Measurements from ENCODE around the gene PTRHD1. TPM values are rescaled to one million over a fixed set of nuclear protein-coding genes. Genes with fewer than 3 reads are reported as not detected.
A peak's percentile ranks its signal among the peaks of the same experiment; 100 is the strongest.

PTRHD1 gene
- total RNA-seq, 1 donor from 2014 or later = 23.2 TPM

DNA sequence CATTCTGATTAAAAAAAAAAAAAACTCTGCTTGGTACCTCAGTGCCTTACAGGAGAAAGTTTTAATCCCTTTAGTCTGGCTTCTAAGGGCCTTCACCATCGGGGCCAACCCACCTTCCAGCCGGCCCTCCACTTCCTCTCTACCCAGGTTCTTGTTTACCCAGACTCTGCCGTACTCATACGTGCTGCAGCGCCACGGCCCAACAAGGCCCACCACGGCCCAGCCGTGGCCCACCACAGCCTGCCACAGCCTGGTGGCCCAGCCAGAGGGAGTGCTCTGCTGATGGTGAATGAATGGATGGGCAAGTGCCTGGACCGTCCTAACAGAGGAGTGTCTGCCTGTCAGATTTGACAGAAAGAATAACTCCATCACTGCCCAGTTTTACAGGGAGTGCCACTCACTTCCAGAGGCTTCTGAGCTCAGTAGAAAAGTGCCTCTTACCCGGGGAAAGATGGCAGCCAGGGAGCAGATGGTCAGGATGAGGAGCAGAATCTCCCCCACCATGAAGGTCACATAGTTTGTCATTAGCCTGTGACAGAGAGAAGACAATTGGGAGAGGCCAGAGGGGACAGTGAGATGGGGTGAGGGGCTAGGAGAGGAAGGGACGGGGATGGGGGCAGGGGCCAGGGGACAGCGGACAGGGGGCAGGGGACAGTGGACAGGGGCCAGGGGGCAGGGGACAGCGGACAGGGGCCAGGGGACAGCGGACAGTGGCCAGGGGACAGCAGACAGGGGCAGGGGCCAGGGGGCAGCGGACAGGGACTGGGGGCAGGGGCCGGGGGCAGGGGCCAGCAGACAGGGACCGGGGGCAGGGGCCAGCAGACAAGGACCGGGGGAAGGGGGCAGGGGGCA, 38.3 kb upstream of the PTRHD1 start:
- intact Hi-C loops (cut with DNase I) = no loop called here
- peak; percentile 27 for DNase-seq (ENCODE audit: low spot score)

- peak; percentile 71 for DNase-seq (ENCODE audit: low spot score)
- intact Hi-C loops (cut with DNase I) = no loop called here
Measured at GRCh38 chr2:24830786-24831185, 37.6 kb upstream of the PTRHD1 start.

DNA sequence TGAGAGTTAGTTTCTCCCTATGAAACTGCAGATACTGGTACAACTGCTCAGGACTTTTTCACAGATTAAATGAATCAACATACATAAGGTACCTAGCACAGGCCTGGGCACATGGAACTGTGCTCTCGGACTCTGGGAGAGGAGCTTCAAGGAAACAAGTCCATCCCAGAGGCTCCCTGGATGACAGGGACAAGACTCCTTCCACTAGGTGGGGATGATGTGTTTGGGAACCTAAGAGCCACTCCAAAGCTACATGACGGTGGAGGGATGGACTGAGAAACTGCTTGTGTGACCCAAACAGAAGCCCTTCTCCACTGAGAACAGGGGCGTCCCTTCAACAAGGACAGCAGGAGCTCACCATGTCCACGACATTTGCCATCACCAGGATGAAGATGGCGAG, 37.2 kb upstream of the PTRHD1 start:
- intact Hi-C loops (cut with DNase I) = no loop called here
- no peak for DNase-seq (ENCODE audit: low spot score)

DNA sequence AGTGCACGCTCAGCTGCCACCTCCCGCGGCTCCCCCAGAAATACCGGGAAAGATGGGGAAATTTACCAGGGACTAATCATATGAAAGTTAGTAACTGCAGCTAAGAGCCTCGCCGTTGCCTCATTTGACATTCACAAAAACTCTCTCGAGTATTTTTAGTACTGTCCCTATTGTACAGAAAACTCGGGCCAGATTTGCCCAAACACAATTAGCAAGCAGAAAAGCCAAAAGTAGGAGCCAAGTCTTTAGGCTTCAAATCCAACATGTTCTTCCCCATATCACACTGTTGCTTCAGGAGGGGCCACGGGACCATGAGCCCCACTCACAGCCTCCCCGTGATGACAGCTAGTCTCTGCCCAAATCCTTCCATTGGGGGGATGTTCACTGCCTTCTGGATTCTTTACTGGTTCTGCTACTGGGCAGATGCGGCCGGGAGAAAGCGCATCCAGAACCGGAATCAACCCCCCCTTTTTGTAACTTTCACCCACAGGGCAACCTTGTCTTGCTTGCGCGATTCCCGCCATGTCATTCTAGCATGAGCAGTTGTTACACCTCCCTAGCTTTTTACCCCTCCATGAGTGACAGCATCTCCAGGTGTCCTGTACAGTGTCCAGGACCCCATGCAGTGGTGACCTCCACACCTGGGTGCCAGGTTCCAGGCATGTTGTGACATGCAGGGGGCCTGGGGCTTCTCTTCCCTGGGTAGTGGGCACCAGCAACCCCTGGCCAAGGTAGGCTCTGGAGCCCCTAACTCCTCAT, 35.2 kb upstream of the PTRHD1 start:
- intact Hi-C loops (cut with DNase I) = no loop called here
- DNase-seq (ENCODE audit: low spot score) = no peak

GRCh38 chr2:24827321-24828237, 34.4 kb upstream of the PTRHD1 start:
- intact Hi-C loops (cut with DNase I) = loop anchor here (1.0 kb wide), 1 partner anchor 417 kb away; no protein-coding TSS in a partner anchor
- DNase-seq (ENCODE audit: low spot score) = peak; percentile 89

DNA sequence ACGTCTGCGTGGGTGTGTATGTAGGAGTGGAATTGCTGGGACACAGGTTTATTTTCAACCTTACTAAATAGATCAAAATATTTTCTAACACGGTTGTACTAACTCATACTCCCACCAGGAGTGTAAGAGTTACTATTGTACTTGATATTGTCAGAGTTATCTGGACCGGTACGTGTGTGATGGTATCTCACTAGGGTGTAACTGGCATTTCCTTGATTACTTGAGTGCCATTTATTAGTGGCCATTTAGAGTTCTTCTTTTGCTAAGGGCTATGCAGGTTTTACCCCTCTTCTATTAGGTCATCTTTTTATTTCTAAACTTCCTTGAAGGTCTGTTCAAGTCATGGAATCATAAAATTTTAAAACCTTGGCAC, 33.6 kb upstream of the PTRHD1 start:
- intact Hi-C loops (cut with DNase I) = loop anchor here (1.0 kb wide), 1 partner anchor 416 kb away; no protein-coding TSS in a partner anchor
- no peak for DNase-seq (ENCODE audit: low spot score)

DNA sequence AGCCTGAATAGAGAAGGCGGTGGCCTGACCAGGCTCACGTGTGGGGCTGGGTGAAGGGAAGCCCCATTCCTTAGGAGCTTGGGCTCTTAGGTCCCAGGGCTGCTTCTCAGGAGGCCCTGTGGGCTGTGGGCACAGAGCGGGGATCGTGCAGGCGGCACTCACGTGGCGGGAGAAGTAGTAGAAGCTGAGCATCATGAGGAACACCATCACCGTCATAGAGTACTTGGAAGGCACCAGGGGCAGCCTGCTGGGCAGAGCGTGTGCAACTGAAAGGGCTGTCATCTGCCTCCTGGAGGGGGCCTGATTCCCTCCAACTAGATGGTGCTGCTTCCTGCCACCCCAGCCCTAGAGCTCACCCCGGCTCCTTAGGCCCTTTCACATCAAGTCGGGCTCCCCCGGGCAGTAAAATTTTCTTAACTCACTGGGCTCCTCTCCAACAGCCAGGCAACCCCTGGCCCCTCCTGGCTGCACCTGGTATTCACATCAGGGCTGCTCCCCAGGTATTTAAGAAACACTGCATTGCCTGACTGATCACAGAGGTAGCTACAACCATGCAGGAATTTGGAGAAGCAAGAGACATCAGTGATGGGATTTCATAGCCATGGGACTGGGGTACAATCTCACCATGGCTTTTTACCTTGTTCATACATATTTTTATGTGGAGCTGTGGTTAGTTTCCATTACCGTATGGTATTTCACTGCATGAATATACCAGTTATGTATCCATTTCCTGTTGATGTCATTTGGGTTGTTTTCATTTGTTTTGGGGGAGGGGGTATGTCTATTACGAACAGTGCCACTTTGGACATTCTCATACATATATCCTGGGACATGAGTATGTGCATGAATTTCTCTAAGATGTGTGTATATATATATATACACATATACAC, 32.9 kb upstream of the PTRHD1 start:
- intact Hi-C loops (cut with DNase I) = no loop called here
- DNase-seq (ENCODE audit: low spot score) = no peak

DNA sequence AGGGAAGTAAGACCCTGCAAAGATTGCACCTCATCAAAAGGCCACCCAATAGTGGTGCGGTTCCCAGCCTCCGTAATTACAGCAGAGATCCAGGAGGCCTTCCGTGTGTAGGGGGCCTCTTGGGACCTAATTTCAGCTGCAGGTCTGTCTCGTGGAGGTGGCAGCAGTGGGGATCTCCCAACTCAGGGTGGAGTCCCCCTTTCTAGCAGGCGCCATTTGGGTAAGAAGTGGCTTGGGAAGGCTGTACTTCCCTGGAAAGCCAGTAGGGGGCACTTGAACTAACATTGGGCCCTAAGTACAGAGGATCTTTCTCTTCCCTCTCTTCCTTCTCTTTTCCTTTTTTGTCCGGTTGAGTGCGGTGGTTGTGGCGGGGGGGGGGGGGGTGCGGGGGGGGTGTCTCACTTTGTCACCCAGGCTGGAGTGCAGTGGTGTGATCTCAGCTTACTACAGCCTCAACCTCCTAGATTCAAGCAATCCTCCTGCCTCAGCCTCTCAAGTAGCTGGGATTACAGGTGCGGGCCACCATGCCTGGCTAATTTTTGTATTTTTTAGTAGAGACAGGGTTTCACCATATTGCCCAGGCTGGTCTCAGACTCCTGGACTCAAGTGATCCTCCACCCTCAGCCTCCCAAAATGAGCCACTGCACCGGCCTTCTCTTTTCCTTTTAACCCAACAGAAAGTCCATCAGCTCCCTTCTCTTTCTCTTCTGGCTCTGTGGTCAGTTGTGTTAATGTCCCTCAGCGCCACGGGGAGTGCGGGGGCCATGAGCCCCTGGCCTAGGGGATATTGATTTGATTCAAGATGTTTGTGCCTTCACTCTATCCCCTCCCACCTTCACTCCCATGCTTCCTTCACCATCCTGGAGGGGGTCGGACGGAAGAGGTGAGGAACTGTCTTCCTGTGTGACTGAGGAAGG, 32.0 kb upstream of the PTRHD1 start:
- DNase-seq (ENCODE audit: low spot score) = no peak
- intact Hi-C loops (cut with DNase I) = no loop called here

- no peak for DNase-seq (ENCODE audit: low spot score)
- intact Hi-C loops (cut with DNase I) = no loop called here
Measured at GRCh38 chr2:24824071-24824588, 30.9 kb upstream of the PTRHD1 start.

DNA sequence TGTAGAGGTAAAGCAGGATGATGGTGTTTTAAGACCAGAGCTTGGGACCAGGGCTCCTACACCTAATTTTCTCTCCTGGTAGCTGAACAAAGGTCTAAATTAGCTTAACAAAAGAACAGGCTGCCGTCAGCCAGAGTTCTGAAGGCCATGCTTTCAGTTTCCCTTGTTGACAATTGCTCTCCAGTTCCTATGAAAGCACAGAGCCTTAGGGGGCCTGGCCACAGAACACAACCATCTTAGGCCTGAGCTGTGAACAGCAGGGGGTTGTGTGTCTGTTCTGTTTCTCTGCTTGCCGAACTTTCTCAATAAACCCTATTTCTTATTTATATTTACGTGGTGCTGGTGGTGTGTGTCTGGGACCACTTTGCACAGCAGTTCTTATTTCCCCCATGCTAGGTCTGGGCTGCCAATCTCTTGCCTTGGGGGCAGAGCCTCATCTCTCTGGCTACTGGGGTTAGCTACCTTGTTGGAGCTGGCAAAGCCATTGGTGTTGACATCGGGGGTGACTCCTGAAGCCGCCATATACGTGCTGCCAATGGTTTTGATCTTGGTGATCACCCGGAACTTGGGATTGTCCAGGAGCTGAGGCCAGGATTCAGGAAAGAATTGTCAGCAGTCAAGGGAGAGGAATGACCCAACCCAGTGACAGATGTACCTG, 29.0 kb upstream of the PTRHD1 start:
- intact Hi-C loops (cut with DNase I) = no loop called here
- no peak for DNase-seq (ENCODE audit: low spot score)

DNA sequence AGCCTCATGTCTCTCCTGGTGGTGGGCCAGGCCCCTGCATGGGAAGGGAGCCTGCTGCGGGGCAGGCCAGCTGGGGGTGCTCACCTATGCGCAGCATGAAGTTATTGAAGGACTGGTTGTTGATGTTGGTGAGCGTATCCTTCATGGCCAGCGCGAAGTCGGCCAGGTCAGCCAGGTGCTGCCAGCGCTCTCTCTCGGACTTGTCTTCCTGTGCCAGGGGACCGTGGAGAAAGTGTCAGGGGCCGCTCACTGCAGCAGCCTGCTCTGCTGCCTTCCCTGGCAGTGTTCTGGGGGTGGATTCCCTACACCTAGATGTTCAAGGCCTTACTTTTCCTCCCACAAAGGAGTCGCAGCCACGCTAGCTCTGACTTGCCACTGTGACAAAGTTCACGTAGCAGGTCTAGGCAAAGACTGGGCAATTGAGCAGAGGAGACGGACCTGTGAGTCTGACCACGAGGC, 28.3 kb upstream of the PTRHD1 start:
- no peak for DNase-seq (ENCODE audit: low spot score)
- intact Hi-C loops (cut with DNase I) = no loop called here

- no peak for DNase-seq (ENCODE audit: low spot score)
- intact Hi-C loops (cut with DNase I) = no loop called here
Measured at GRCh38 chr2:24820598-24821432, 27.6 kb upstream of the PTRHD1 start.

DNA sequence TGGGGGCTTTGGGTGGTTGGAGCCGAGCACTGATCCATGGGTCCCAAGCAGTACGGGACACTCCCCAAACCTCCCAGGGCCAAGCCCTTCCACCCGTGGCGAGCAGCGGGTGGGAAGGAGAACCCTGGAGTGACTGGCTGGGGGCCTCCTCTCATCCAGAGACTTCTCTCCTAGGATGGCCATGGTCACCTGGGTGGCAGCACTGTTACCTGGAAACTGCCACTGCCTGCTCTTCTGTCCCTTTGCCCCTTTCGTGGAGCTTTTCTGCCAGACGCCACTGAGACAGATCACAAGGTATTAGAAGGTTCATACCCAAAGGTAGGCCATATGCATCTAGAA, 27.0 kb upstream of the PTRHD1 start:
- intact Hi-C loops (cut with DNase I) = no loop called here
- DNase-seq (ENCODE audit: low spot score) = no peak

DNA sequence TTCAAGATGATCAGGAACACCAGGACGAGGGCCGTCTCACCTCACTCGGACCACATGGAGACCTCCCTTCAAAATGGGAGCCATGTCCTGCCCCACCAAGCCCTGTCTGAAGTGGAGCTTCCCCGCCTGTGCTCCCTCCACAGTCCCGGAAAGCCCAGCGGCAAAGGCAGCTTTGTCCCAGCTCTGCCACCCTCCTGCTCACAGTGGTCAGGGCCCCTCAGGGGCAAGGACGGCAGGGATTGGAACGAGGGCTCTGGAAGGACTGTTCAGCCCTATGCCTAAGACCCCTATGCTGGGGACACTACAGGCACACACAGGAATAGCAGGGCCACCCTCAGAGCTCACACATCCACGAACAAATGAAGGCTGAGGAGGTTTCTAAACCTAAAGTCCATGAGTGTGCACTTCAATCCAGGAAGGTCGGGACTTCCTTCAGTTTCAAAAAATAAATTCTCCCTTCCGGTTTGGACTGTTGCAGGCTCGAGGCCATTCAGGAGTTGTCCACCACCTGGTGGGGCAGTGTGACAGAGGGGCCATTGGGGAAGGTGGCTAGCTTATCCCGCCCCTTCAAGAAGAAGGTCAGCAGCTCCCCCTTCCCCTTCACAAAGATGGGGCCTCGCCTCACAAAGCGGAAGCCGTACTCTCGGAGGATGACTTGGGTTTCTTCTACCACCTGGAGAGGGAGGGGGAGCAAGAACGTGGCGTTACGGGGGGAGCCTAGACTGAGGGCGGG, 26.4 kb upstream of the PTRHD1 start:
- DNase-seq (ENCODE audit: low spot score) = no peak
- intact Hi-C loops (cut with DNase I) = no loop called here

DNA sequence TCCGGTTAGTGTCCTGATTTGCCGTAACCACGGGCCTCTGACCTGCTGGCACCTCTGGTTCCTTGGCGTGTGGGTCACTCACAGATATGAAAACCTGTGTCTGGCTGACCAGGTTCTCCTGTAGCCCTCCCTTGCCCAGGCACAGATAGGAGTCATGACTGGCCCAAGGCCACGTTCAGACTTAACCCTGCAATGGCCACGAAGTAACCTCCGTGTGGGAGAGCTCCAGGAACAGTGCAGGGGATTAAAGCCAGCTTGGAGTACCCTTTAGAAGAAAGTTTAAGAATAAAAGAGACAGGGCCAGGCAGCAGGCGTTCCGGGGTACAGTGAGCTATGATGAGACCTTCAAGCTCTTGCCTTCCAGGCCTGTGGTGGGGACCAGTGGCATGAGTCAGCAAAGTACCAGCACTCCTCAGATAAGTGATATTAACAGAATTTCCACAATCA, 25.6 kb upstream of the PTRHD1 start:
- intact Hi-C loops (cut with DNase I) = no loop called here
- DNase-seq (ENCODE audit: low spot score) = no peak

DNA sequence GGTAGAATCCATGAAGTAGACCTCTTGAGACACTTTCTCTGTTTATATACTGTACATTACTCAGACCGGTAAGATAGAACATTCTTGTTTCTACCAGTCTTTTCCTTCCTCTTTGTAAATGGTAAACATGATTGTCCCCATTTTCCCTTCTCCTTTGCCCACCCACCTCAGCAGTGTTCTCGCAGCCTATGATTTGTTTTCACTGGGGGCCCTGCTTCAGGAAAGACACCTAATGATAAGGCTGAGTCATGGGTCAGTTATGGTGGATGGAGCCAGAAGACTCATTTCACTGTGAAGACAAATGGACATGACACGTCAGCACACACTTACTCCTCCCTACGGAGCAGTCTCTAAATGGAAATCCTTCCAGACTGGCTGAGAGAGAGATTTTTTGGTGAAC, 23.7 kb upstream of the PTRHD1 start:
- DNase-seq (ENCODE audit: low spot score) = no peak
- intact Hi-C loops (cut with DNase I) = no loop called here
